GM18517 (cell line): ENCODE results near the gene CUL1.

ENCODE experiments used
- ATAC-seq: cut with Tn5 transposase; IDR thresholded peaks from one replicate; pipeline ENCODE4 v1.9.1; 2021; ENCODE audit warnings: mild to moderate bottlenecking, moderate library complexity; ENCODE audit not compliant: unreplicated experiment

The CUL1 gene

GRCh38 chr7:148847815-148848734 lies 149.4 kb downstream of the CUL1 start:
- ATAC-seq = no peak

GRCh38 chr7:148849393-148850098 lies 150.8 kb downstream of the CUL1 start:
- no peak for ATAC-seq

DNA sequence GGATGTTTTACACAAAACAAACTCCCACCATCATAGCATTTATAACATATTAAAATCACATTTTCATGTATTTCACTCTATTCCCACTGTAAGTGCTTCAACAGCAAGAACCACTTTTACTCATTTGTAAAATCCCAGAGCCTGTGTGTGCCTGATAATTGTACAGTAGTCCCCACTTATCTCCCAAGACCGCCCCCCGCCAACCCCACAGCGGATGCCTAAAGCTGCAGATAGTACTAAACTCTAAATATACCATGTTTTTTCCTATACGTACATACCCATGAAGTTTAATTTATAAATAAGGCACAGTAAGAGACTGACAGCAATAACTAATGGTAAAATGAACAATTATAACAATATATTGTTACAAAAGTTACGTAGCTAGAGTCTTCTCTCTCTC lies 151.9 kb downstream of the CUL1 start:
- no peak for ATAC-seq
